ENCODE data around the gene BCAS4.

DNA sequence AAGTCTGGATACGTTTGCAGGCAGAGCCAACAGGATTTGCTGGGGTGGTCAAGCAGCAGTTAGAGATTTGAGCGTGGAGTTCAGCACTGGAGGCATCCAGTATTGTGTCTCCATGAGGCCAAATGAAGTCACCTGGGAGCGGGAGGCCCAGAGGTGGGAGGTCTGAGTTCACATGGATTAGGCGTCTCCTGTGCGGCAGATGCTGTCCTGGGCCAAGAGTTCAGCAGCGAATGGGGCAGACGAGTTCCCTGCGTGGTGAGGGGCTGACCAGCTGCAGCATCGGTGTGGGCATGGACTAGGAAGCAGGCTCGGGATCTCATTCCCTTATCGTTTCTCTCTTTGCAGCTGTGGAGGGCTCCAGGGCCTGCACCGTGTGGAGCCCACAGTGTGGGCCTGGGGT is 66.2 kb downstream of the BCAS4 start:
- TF ChIP-seq FOXP1 (CRISPR knock-in tag; IDR thresholded peaks at IDR 0.05; ENCODE audit: borderline replicate concordance) (no peak), ELF4 (CRISPR knock-in tag; IDR thresholded peaks at IDR 0.05; ENCODE audit: low read depth) (no peak), FOXK1 (CRISPR knock-in tag; IDR thresholded peaks at IDR 0.05) (no peak)
- TF ChIP-seq, protein P1, sequence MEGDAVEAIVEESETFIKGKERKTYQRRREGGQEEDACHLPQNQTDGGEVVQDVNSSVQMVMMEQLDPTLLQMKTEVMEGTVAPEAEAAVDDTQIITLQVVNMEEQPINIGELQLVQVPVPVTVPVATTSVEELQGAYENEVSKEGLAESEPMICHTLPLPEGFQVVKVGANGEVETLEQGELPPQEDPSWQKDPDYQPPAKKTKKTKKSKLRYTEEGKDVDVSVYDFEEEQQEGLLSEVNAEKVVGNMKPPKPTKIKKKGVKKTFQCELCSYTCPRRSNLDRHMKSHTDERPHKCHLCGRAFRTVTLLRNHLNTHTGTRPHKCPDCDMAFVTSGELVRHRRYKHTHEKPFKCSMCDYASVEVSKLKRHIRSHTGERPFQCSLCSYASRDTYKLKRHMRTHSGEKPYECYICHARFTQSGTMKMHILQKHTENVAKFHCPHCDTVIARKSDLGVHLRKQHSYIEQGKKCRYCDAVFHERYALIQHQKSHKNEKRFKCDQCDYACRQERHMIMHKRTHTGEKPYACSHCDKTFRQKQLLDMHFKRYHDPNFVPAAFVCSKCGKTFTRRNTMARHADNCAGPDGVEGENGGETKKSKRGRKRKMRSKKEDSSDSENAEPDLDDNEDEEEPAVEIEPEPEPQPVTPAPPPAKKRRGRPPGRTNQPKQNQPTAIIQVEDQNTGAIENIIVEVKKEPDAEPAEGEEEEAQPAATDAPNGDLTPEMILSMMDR (IDR thresholded peaks at IDR 0.05): no peak
- TF ChIP-seq, protein P2, sequence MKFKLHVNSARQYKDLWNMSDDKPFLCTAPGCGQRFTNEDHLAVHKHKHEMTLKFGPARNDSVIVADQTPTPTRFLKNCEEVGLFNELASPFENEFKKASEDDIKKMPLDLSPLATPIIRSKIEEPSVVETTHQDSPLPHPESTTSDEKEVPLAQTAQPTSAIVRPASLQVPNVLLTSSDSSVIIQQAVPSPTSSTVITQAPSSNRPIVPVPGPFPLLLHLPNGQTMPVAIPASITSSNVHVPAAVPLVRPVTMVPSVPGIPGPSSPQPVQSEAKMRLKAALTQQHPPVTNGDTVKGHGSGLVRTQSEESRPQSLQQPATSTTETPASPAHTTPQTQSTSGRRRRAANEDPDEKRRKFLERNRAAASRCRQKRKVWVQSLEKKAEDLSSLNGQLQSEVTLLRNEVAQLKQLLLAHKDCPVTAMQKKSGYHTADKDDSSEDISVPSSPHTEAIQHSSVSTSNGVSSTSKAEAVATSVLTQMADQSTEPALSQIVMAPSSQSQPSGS (CRISPR knock-in tag; IDR thresholded peaks at IDR 0.05; ENCODE audit: borderline replicate concordance, low read depth): no peak
